ENCODE data around the gene ANKHD1. TPM values are rescaled to one million over a fixed set of nuclear protein-coding genes. Genes with fewer than 3 reads are reported as not detected.
A peak's percentile ranks its signal among the peaks of the same experiment; 100 is the strongest.

ANKHD1 gene
- total and polyA plus RNA-seq, 9 of the 15 experiments (the other 6 are each of a cell fraction or from before 2014, with no cell fraction given), result 38.9 to 138 (median 78.7) TPM

- TF ChIP-seq ARID3B (CRISPR knock-in tag; IDR thresholded peaks at IDR 0.05; ENCODE audit: borderline replicate concordance) (no peak), CHCHD3 (CRISPR knock-in tag; IDR thresholded peaks at IDR 0.05) (peak; percentile 4; the same call in 1 of the 2 replicates), PPARD (CRISPR knock-in tag; IDR thresholded peaks at IDR 0.05) (no peak), CREBBP (IDR thresholded peaks at IDR 0.05; ENCODE audit: low read depth, low read length) (no peak), HNRNPH1 (optimal IDR thresholded peaks at IDR 0.05; ENCODE audit: low read depth, low read length) (no peak), ZNF511 (CRISPR knock-in tag; IDR thresholded peaks at IDR 0.05) (no peak), MAFF (IDR thresholded peaks at IDR 0.05; ENCODE audit: low read length) (no peak), RAD21 (CRISPR knock-in tag; conservative IDR thresholded peaks at IDR 0.05 in 1 of 2, IDR thresholded peaks at IDR 0.05 in 1 of 2) (0 out of 4 replicates have a peak, but pooled peaks of 1 of the 2 experiments have one; percentile 12), FIP1L1 (IDR thresholded peaks at IDR 0.05; ENCODE audit: low read depth, low read length, poor library complexity, severe bottlenecking) (no peak), ELF1 (tag; IDR thresholded peaks at IDR 0.05) (peak; percentile 92), ZSCAN29 (IDR thresholded peaks at IDR 0.05) (no peak), SOX6 (IDR thresholded peaks at IDR 0.05) (peak; percentile 54), ZNF655 (CRISPR knock-in tag; IDR thresholded peaks at IDR 0.05) (no peak), CBFB (CRISPR knock-in tag; IDR thresholded peaks at IDR 0.05) (peak; percentile 8; the same call in 1 of the 2 replicates), GABPB1 (CRISPR knock-in tag; IDR thresholded peaks at IDR 0.05) (peak; percentile 92), ZNF3 (CRISPR knock-in tag; IDR thresholded peaks at IDR 0.05) (no peak), NR2F6 (CRISPR knock-in tag; IDR thresholded peaks at IDR 0.05) (no peak)
Measured at GRCh38 chr5:140564196-140565023, 162.8 kb downstream of the ANKHD1 start, which contains the start of the genes APBB3 and SLC35A4 (continued).
